Activated B cell treated with CpG ODN at 0.5 μM for 24 hours (primary cell): ENCODE results near the gene IRF1. TPM values are rescaled to one million over a fixed set of nuclear protein-coding genes. Genes with fewer than 3 reads are reported as not detected.

ENCODE experiments used
- ATAC-seq: fragments of 200-7000 bp; cut with Tn5 transposase; one replicate; pipeline ENCODE4 v1.10.0; 2021; ENCODE audit warnings: low read depth, mild to moderate bottlenecking, moderate library complexity
- CTCF ChIA-PET: fragments of 350-600 bp; sonication (Branson Sonifier 250); formaldehyde crosslinking; loops from one replicate; lab custom pipeline; 2021; ENCODE audit warnings: antibody characterized with exemption; lab: Charles Lee
- POLR2A ChIA-PET: fragments of 350-600 bp; sonication (Branson Sonifier 250); formaldehyde crosslinking; loops from one replicate; lab custom pipeline; 2021; ENCODE audit warnings: antibody characterized with exemption; lab: Charles Lee
- DNase-seq: peaks from one replicate; pipeline ENCODE4 v3.0.0; 2022
- H3K27ac Mint-ChIP-seq: one replicate; pipeline ENCODE4 v1.8.0; 2020; ENCODE audit warnings: mixed read lengths
- H3K27me3 Mint-ChIP-seq: one replicate; pipeline ENCODE4 v1.8.0; 2021; ENCODE audit warnings: mixed read lengths
- H3K36me3 Mint-ChIP-seq: one replicate; pipeline ENCODE4 v1.8.0; 2021; ENCODE audit warnings: low read depth, mixed read lengths
- H3K4me1 Mint-ChIP-seq: one replicate; pipeline ENCODE4 v1.8.0; 2021; ENCODE audit warnings: mixed read lengths
- H3K4me3 Mint-ChIP-seq: one replicate; pipeline ENCODE4 v1.8.0; 2020; ENCODE audit warnings: mild to moderate bottlenecking, mixed read lengths
- H3K9me3 Mint-ChIP-seq: one replicate; pipeline ENCODE4 v1.8.0; 2020; ENCODE audit warnings: mixed read lengths
- CTCF ChIP-seq: fragments of 200-600 bp; IDR thresholded peaks from one replicate; pipeline ENCODE4 v1.8.0; 2022; ENCODE audit warnings: antibody characterized with exemption, mild to moderate bottlenecking
- intact Hi-C: fragments of 100-400 bp; cut with micrococcal nuclease; formaldehyde crosslinking; loops from one replicate; pipeline ENCODE4 v1.15.1; 2024
- total RNA-seq: library from RNA; stranded (reverse); gene quantifications from 2 replicates; pipeline ENCODE4 v1.2.3, GENCODE V29; 2022

The IRF1 gene
- total RNA-seq, 1 donor from 2014 or later, result 134 TPM

GRCh38 chr5:132459031-132459982 lies 31.3 kb downstream of the IRF1 start:
- CTCF ChIA-PET, result interaction anchor here (1.2 to 5.1 kb wide), 7 partner anchors 7 to 39 kb away, joined by 3 to 27 read pairs (median 7); partner anchors contain the start of gene IRF1
- peaks cover 7% of the 10 kb centered on the region for H3K36me3 Mint-ChIP-seq
- intact Hi-C loops, result no loop called here

GRCh38 chr5:132458651-132459030 lies 31.9 kb downstream of the IRF1 start:
- Mint-ChIP-seq H3K27ac (peak overlapping the region; percentile 99), H3K9me3 (no peaks in the 10 kb centered on the region), H3K27me3 (no peaks in the 10 kb centered on the region), H3K36me3 (peaks cover 14% of the 10 kb centered on the region), H3K4me1 (peaks cover 98% of the 10 kb centered on the region), H3K4me3 (peak overlapping the region; percentile 39)
- ATAC-seq (peak; percentile 28), DNase-seq (no peak)
- TF ChIP-seq CTCF, result no peak
- POLR2A ChIA-PET, result interaction anchor here (0.6 to 8.2 kb wide), 15 partner anchors 7 to 567 kb away, joined by 3 to 164 read pairs (median 22); partner anchors contain the start of gene IRF1
- CTCF ChIA-PET, result interaction anchor here (1.2 to 5.1 kb wide), 6 partner anchors 8 to 38 kb away, joined by 3 to 27 read pairs (median 9); partner anchors contain the start of gene IRF1
- intact Hi-C loops, result loop anchor here (1.0 kb wide), 1 partner anchor 8 kb away; no protein-coding TSS in a partner anchor

More at GRCh38 chr5:132459031-132459982, 31.3 kb downstream of the IRF1 start:
- ATAC-seq, result no peak
- Mint-ChIP-seq H3K27me3 (no peaks in the 10 kb centered on the region), H3K4me1 (peaks cover 98% of the 10 kb centered on the region), H3K9me3 (no peaks in the 10 kb centered on the region), H3K27ac (peak overlapping the region; percentile 99), H3K4me3 (peak overlapping the region; percentile 39)
- no peak for TF ChIP-seq CTCF
- DNase-seq, result no peak
- POLR2A ChIA-PET, result interaction anchor here (0.7 to 8.2 kb wide), 13 partner anchors 7 to 48 kb away, joined by 3 to 164 read pairs (median 22); partner anchors contain the start of gene IRF1

GRCh38 chr5:132458226-132458560 lies 32.4 kb downstream of the IRF1 start:
- Mint-ChIP-seq H3K4me1 (peaks cover 98% of the 10 kb centered on the region), H3K9me3 (no peaks in the 10 kb centered on the region), H3K4me3 (peak overlapping the region; percentile 39), H3K27ac (peak overlapping the region; percentile 99), H3K36me3 (peaks cover 18% of the 10 kb centered on the region), H3K27me3 (no peaks in the 10 kb centered on the region)
- DNase-seq (no peak), ATAC-seq (no peak)
- no peak for TF ChIP-seq CTCF
- ChIA-PET CTCF (interaction anchor here (0.8 to 5.1 kb wide), 8 partner anchors 8 to 47 kb away, joined by 3 to 27 read pairs (median 9); partner anchors contain the start of gene IRF1), POLR2A (interaction anchor here (0.6 to 8.2 kb wide), 13 partner anchors 8 to 567 kb away, joined by 3 to 164 read pairs (median 30); partner anchors contain the start of gene IRF1)
- intact Hi-C loops, result loop anchor here (1.0 kb wide), 1 partner anchor 8 kb away; no protein-coding TSS in a partner anchor

GRCh38 chr5:132457371-132458225 lies 33.0 kb downstream of the IRF1 start:
- peaks cover 17% of the 10 kb centered on the region for H3K36me3 Mint-ChIP-seq
- CTCF ChIA-PET, result interaction anchor here (0.8 to 5.1 kb wide), 11 partner anchors 9 to 48 kb away, joined by 3 to 27 read pairs (median 4); partner anchors contain the start of gene IRF1
- intact Hi-C loops, result loop anchor here (1.0 to 2.0 kb wide), 2 partner anchors 9 to 15 kb away; no protein-coding TSS in a partner anchor
- POLR2A ChIA-PET, result interaction anchor here (0.8 to 8.2 kb wide), 17 partner anchors 8 to 89 kb away, joined by 3 to 164 read pairs (median 14); partner anchors contain the start of genes IRF1 and SLC22A5
- H3K4me3 Mint-ChIP-seq, result peak overlapping the region; percentile 75
- no peaks in the 10 kb centered on the region for H3K9me3 Mint-ChIP-seq
- H3K4me1 Mint-ChIP-seq, result peaks cover 98% of the 10 kb centered on the region
- TF ChIP-seq CTCF, result no peak
- ATAC-seq (peak; percentile 8), DNase-seq (no peak)
- peak overlapping the region; percentile 99 for H3K27ac Mint-ChIP-seq
- no peaks in the 10 kb centered on the region for H3K27me3 Mint-ChIP-seq
